SKM-1 treated with dmso at 0.1 percent for 144 hours (cell line): ENCODE data around the gene LDLRAD3.

Experiments used
- DNase-seq: peaks from one replicate; lab custom pipeline; 2025; ENCODE audit not compliant: unreplicated experiment; lab: John Stamatoyannopoulos, UW

LDLRAD3 gene

DNA sequence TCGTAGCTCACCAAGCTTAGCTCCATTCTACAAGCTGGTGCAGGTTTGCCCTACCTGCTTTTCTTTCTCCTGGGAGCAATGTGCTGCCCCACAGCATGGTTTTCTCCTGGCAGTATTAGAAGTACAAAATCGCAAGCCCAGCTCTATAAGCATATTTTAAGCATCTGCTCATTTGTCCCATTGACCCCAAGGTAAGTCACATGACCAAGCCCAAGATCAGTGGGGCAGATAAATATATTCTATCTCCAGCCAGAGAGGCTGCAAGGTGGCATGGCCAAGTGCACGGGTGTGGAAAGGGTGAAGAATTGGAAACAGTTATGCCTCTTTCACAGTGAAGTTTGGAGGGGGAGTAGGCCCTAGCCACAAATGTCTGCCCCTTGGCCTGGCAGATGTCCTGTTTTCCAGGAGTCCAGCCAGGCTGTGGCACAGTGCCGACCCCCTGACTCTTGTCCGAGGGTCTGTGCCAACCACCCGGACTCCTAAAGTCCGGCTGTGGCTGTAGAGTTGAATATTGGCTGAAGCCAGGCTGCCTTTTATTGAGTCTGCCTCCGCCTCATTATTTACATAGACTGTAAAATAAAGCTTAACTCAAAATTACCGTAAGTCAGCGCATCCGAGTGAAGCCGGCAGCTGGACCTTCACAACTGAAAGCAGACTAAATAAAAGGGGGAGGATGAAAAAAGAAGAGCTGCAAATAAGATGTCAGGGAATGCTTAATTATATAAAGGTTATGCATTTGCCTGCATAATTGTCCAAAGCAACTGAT, 179.7 kb downstream of the LDLRAD3 start:
- no peak for DNase-seq

DNA sequence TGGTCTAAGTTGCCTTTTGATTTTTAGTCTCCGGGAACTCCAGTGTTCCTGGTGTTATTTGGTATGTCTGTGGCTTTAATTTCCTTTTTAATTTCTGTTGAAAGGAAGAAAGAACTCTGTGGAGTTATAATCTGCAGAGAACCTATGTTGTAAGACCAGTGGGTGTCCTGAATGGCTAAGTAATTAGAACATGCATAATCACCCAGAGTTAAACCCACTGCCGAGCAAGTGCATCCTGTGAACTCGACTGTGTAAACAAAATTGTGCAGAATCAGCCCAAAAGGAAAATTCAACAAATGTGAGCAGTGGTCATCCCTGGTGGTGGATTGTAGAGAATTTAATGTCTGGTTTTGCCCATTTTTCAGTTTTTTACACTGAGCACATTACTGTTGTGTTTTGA, 182.8 kb downstream of the LDLRAD3 start:
- DNase-seq: no peak

DNA sequence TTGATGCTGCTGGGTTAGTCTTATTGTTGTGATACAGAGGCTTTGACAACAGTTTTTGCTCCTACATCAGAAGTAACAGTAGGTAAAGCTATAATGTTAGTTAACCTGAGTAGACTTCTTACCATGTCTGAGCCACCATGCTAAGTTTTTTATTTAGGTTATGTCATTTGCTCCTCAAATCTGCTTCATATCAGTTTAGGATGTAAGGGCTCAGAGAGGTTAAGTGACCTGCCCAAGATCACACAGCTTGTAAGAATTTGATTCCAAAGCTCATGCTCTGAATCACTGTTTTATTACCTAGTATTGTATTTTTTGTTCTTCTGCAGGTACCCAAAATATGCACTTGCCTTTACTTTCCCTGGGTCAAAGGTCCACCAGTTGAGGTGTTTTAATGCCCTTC, 183.7 kb downstream of the LDLRAD3 start:
- DNase-seq: no peak

DNA sequence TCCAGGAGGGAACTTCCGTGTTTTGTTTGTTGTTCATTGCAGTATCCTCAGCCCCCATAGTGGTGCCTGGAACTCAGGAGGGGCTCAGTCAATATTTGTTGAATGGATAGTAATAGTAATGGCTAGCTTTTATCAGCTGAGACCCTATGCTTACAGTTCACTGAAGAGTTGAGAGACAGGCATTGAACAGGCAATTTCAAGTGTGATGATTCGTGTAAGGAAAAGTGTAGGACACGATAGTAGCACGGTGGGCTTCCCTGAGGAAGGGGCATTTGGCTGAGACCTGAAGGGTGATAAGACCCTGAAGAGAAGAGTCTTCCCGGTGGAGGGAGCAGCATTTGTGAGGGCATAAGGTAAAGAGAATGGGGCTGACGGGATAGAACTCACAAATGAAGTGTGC, 186.1 kb downstream of the LDLRAD3 start:
- DNase-seq: no peak

DNA sequence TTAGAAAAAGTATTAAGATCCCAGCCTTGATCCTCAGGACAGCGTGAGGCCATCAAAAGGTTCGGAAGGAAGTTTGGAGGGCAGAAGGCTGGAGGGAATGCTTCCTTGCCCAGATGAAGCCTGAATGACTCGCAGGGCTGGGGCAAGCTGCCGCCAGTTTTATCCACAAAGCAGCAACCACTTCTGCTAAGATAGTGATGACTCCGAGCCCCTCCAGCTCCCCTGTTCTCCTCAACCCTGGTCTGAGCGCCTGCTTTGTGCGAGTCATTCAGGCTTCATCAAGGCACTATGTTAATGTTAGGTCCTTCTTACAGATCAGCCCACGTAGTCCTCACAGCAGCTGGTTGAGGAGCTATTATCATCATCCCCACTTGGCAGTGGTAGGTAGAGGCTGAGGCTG, 186.5 kb downstream of the LDLRAD3 start:
- DNase-seq: no peak

DNA sequence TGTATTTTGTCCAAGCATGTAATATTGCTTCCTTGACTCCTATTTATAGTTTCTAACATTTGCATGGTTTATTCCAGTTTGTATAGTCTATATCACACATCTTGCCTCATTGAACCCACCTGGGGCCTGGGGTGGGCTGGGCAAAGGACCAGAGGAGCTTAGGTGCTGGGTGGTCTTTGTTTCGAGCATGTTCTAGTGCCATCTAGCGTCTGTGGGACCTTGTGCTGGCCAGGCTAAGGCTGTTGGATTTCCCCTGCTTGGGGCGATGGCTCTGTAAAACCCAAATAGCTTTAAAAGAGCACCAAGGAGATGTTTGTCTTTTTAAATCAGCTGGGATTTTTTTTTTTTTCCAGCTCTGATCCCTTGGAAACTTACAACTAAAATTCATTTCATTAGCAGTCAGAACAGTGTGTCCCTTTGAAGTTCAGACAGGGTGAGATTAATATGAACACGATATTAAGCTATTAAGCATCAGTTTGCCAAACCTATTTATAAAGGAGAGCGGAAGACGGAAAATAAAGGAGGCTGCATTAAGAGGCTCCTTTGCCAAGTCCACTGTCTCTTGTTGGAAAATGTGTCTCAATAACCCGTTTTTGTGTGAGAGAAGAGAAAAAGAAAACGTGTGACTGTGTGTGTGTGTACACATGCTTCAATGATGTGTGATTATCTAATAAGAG, 188.0 kb downstream of the LDLRAD3 start:
- no peak for DNase-seq

DNA sequence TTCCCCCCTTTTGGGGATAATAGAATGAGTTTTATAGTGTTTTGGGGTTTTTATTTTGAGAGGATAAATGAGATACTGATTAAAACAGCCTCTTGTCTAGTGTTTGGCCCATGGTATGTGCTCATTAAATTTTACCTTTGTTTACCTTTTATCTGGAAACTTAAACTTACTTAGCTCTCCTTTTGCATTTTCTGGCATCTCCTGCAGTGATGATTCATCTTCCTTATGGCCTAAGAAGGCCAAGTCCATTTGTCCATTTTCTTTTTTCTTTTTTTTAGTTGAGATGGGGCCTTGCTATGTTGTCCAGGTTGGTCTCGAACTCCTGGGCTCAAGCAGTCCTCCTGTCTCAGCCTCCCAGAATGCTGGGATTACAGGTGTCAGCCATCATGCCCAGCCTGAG, 189.1 kb downstream of the LDLRAD3 start:
- DNase-seq: no peak

DNA sequence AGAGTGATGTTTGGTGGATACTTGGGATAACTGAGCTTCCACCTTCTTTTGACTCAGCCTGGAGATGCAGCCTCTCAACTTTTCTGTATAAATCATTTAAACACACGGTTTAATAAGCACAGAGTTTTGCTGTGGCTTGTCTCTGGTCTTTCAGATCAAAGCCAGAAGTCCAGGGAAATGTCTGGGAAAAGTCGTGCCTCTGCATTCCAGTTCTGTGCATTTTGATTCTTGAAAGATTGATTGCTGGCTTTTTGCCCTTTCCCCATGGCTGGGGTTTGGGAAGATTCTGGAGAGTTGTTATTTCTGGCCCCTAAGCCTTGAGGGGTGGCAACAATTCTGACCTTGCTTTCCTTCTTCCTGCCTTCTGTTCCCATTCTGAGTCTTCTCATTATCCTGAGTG, 191.2 kb downstream of the LDLRAD3 start:
- DNase-seq: no peak

DNA sequence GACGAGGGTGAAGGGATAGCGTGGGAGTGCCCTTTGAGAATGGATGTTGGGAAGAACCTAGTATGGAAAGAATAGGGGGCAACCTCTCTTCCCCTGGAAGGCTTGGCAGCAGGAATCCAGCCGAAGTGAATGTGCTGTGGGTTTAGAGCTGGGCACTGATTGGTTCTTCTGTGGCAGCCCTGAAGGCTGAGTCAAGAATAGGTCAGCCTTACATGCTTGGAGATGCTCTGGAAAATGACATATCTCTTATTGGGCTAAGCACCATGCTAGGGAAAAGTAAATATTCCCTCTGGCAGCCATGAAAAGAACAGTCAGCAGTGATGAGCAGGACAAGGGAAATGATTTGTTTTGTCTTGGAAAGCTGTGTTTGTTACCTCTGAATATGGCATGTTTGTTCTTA, 195.9 kb downstream of the LDLRAD3 start:
- DNase-seq: no peak

DNA sequence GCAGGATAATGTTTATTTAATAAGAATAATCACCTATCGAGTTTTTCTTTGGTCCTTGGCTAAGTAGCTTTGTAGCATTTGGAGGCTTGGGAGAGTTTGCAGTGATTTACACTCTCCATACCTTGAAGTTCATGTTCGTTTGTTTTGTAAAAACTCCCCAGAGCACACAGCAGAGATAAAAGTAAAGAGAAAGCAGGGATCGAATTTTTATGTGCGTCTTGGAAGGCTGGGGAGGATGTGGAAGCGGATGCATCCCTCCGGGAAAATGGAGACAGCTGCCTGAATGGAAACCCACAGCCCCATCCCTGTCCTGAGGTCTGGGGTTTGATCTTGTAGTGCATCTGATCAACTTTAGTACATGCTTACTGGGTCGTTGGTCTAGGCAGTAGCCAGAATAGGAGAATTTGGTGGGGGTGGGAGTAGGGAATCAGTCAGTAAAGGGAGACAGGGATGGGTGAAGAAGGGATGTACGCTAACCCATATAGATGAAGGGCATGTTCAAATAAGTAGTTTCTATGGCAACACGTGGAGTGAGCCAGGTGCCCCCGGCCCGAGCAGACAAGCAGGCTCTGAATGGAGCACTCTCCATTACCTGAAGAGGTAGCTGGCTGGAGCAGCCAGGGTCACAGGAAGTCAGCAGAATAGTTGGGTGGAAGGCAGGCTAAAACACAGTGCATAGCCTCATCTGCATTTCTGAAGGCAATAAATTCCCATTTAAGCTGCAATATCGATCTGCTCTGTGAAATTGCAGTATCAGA, 197.5 kb downstream of the LDLRAD3 start:
- DNase-seq: no peak

DNA sequence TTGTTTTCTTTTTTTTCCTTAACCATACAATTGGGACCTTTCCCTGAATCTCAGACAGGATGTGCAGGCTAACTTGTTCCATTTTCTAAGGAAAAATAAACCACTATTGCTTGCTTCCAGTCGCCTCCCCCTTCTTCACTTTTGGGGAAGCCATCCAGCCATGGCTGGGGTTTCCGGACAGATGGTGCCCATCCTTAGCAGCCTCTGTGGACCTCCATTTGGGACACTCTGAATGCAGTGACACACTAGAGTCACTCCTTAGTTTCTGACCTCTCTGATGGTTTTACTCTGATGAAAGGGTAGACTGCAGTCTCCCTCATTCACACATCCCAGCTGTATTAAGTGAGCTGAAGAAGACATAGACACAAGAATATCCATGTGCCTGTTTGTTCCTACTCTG, 198.1 kb downstream of the LDLRAD3 start:
- no peak for DNase-seq

DNA sequence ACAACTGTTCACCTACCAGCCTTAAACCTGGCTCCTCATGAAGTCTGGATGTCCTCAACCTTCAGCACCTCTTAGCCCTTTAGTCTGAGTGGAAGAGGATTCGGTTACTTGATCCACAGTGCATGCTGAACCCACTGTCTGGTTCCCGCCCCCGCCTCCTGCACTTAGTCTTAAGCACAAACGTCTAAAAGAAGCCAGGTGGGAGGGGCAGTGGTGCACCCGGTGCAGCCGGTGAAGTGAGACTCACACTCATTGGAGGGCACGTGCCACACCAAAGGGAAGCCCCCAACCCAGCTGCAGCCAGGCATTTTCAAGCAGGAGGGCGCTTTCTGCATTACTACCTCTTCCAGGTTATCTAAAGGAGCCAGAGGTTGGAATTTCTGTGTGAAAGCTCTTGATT, 198.6 kb downstream of the LDLRAD3 start:
- no peak for DNase-seq

DNA sequence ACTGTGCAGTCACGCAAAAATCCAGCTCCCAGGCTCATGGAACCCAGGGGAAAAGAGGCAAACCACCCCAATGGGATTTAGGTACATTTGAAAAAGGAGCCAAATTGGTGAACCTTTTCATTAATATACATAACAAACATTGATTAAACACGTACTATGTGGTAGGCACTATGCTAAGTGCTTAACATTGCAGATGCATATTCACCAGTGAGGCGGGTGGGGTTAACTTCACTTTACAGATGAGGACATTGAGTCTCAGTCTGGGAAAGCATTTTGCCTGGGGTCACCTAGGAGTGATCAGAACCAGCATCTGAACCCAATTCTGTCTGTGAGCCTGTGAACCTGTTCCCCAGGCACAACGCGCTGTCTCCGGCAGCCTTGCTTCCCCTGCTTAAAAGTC, 199.0 kb downstream of the LDLRAD3 start:
- no peak for DNase-seq

DNA sequence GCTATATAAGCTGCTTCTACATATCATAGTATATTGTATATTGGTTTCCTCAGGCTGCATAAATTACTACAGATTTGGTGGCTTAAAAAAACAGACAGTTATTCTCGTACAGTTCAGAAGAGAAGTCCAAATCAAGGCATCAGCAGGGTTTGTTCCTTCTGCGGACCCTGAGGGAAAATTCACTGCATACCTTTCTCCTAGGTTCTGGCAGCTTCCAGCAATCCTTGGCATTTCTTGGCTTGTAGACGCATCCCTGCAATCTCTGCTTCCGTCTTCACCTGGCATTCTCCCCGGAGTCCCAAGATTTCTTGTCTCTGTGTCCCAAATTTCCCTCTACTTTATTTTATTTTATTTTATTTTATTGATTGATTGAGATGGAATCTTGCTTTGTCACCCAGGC, 202.6 kb downstream of the LDLRAD3 start:
- DNase-seq: no peak

DNA sequence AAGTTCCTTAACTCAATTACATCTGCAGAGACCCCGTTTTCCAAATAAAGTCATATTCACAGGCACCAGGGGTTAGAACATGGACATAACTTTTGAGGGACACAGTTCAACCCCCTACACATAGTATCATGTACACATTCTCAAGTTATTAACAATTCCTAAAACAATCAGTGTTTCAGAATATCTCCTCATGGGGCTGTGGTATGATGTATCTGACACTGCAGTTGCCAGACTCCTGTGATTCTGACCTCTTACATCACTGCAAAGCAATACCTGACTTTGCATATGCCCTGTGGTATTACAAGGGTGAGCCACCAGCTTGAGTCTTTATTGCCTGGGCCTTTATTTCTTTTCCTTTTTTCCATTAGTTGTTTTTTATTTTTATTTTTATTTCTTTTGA, 203.6 kb downstream of the LDLRAD3 start:
- DNase-seq: no peak

DNA sequence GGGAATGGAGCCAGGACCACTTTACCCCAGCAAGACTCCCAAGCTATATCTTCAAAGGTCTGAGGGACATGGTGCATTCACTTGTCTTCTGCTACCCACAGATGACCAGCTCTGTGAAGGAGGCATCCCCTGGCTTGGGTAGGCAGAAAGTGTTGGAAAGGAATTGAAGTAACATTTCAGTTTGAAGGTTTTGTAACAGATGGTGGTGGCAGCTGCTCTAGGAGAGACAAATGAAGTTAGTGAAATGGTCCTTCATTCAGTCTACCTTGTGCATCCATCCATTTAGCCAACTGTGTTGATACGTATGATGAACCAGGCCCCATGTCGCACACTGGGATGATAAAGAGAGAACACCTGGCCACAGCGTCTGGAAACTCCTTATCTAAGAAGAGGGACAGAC, 204.8 kb downstream of the LDLRAD3 start:
- DNase-seq: no peak

DNA sequence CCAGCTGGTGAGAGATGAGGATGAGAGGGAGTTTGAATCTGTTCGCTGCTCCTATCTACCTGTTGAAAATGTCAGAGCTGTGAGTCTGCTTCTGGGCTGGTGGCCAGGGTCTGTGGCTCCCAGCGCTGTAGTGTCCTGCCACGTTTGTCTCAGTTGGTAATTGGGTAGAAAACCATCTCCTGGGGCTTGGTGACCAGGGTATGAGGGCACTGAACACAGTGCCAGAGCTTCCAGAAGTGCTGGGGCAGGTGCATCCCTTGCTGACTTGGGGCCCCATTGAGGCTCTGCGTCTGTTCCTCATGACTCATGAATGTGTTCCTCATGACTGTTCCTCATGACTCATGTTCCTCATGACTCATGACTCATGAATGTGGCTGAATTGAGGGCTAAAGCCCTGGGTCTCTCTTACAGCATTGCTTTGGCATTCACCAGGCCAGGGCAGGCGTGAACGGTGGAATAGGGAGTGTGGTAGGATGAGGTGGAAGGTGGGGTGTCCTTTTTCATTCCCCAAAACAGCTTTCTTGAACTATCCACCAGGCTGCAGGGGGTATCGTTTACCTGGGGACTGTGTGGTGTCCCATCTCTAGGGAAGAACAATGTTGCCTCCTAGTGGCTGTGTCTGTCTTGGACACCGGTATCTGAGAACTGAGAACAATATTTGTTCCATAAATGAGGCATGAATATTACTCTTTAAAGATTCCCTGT, 205.8 kb downstream of the LDLRAD3 start:
- DNase-seq: peak; percentile 75

DNA sequence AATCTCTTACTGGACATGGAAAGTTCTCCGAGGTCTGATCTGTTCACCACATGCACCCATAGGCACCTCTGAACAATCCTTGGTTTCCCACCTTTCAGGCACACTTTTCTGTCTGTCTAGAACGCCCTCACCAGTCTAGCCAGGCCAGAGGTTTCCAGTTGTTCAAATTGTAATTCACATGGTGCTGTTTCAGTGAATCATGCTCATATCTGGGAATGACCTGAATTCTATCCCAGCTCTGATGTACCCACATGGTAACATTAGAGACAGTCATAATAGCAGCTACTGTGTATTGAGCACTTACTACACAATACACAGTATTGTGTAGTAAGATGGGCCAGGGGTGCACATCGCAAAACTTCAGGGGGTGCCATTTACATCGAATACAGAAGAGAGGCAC, 207.1 kb downstream of the LDLRAD3 start:
- no peak for DNase-seq

DNA sequence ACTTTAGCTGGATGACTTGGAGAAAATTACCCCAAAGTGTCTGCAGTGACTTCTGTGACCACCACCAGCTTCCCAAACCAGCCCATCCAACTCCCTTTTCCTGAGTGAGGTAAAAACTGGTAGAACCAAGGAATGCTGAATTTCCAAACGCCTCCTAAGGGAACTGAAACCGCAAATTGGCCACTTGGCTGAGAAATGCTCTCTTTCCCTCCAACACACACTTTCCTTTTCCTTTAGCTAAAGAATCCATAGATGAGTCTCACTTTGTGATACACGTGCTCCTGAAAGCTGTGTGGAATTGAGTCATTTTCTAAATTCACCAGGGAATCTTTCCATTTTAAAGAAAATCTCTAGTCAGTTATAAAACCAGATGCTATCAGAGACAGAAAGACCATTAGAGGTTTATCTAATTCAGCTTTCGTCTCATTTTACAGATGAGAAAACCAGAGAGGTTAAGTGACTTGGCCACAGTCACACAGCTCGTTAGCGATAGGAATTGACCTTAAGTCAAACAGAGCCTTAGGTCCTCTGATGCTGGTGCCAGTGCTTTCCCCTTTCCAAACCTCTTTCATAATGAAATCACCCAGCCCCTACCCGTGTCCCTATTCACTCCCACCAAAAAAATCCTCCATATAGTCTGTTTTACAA, 208.2 kb downstream of the LDLRAD3 start:
- DNase-seq: no peak

DNA sequence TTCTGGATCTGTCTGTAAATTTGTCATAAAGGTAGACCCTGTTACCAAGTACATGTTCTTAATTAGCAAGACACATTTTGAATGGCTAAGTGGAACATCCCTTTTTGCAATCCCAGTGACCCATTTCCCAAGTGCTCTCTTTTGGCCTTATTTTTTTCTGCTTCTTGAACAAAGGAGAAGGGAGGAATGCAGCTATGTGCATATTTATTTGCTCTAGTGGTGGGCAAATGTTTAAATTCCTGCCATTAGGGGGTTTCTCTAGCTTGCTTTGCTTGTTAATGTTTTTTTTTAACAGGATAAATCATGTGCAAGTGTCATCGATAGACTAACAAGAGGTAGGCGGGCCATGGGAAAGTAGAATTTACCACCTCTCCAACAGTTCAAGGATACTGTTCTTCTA, 209.7 kb downstream of the LDLRAD3 start:
- no peak for DNase-seq

DNA sequence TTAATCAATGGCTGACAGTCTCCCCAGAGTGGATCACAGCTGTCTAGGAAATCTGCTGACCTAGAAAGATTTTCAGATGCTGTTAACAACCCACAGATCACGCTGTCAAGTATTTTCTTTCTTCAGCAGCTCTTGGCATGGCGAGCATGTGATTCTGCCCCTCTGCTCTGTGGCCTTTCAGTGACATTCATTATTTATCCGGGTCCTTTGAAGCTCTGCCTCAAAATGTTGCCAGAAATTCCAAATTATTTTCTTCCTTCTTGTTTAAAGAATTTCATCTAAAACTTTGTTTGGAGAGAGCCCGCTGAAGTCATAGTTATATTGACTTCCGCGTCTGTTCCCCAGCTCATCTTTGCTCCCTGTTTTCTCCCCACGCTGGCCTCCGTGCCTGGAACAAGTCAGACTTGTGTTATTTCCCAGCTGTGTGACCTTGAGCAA, 211.3 kb downstream of the LDLRAD3 start:
- DNase-seq: no peak
